IMR-90 (cell line): ENCODE measurements around the gene UTP18. TPM values are rescaled to one million over a fixed set of nuclear protein-coding genes. Genes with fewer than 3 reads are reported as not detected.
A peak's percentile ranks its signal among the peaks of the same experiment; 100 is the strongest.

ENCODE experiments used
- BHLHE40 ChIP-seq: fragments of 150-350 bp; IDR thresholded peaks from 2 replicates; pipeline ENCODE4 v1.6.1; 2016; ENCODE audit warnings: mild to moderate bottlenecking, low read depth, low read length
- CHD1 ChIP-seq: IDR thresholded peaks from 2 replicates; pipeline ENCODE4 v1.6.1; 2012; ENCODE audit warnings: low read depth, low read length, improper control_type of control experiment
- CTCF ChIP-seq: conservative IDR thresholded peaks from 2 replicates; pipeline ENCODE4 v1.5.1; 2012; ENCODE audit warnings: mild to moderate bottlenecking, low read depth, low read length, improper control_type of control experiment
- FOS ChIP-seq: fragments of 150-350 bp; IDR thresholded peaks from 2 replicates; pipeline ENCODE4 v1.6.1; 2016; ENCODE audit warnings: low read depth, low read length
- SMC3 ChIP-seq: fragments of 150-350 bp; IDR thresholded peaks from 2 replicates; pipeline ENCODE4 v1.6.1; 2016; ENCODE audit warnings: low read depth, mild to moderate bottlenecking, antibody characterized with exemption, low read length, moderate library complexity
- polyA plus RNA-seq, 3 experiments: library from polyadenylated mRNA; depleted of rRNA; stranded (reverse); fragments of >200 nt; gene quantifications; 2 replicates each; pipeline ENCODE4 v1.2.3, GENCODE V29; 2012; ENCODE audit warnings: low replicate concordance in 1 of 3
- total RNA-seq: library from RNA; depleted of rRNA; stranded (reverse); fragments of >200 nt; gene quantifications from 2 replicates; pipeline ENCODE4 v1.2.3, GENCODE V29; 2012

The UTP18 gene
- total and polyA plus RNA-seq, 2 of the 4 experiments (the other 2 are of a cell fraction): 17.7 to 22.4 TPM

- TF ChIP-seq CTCF (no peak), SMC3 (no peak), BHLHE40 (peak; percentile 99), CHD1 (peak; percentile 99; the same call in 1 of the 2 replicates), FOS (no peak)
Observed at GRCh38 chr17:51260237-51261023, at the start of gene UTP18 (continued).
